NCI-H128 (cell line): ENCODE results near the gene ACTRT2.

Experiments used
- DNase-seq: peaks from one replicate; lab custom pipeline; 2025; ENCODE audit not compliant: unreplicated experiment; lab: John Stamatoyannopoulos, UW

The ACTRT2 gene

DNA sequence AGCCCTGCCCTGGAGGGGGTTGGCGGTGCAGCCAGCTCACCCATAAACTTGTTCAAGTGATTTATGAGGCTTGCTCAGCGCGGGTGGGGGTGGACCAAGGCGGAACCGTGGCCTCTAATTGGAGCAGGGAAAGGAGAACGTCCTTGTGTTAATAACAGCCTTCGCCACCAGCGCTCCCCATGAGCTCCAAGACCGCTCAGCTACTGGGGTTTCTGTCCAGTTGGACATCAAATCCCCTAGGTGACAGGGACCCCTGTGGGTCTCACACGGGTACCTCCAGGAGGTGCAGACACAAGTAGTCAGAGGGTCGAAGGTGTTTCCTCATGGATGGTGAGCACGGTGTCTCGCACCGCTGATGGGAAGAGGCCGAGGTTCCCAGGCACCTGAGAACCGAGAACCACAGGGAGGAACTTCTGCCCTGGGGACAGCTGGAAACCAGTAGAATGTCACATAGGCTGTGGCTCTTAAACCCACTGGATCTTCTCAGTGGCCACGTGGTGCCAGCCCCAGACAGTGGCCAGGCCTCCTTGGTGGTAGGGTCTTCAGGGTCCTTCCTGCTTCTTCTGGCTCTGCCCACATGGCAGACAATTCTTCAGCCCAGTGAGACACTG lies 3.7 kb upstream of the ACTRT2 start:
- no peak for DNase-seq

DNA sequence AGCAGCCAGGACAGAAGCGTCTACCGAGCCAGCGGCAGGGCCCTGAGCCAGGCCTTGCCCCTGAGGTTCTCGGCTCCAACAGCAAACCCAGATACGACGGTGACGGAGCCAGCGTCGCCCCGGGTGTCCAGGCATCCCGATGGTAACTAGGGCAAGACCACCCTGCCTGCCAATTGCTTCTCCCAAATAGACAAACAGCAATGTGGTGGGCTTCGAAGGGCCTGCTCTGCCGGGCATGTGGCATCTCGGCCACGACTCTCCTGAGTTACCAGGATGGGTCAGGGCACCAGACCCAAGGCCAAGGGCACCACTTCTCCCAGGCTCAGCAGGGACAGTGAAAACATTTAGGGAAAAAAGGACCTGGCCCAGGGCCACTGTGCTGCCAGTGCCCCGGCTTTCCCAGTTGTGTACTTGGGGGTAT lies 3.2 kb upstream of the ACTRT2 start:
- no peak for DNase-seq

DNA sequence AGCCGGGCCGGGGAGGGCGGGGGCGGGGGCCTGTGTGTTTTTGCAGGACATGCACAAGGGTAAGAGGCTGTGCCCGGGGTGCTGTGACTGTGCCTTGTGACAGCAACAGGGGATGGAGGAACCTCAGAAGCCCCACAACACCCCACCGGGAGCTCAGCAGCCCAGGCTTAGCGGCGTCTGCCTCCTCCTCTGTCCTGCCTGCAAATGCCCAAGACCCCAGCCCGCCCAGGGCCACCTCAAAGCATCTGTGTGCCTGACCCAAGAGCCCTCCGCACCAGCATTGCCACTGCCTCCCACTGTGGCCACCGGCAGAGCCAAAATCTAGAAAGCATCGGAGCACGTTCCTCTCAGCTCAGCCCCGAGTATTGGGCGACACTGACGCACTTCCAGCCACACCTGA lies 2.7 kb upstream of the ACTRT2 start:
- no peak for DNase-seq

DNA sequence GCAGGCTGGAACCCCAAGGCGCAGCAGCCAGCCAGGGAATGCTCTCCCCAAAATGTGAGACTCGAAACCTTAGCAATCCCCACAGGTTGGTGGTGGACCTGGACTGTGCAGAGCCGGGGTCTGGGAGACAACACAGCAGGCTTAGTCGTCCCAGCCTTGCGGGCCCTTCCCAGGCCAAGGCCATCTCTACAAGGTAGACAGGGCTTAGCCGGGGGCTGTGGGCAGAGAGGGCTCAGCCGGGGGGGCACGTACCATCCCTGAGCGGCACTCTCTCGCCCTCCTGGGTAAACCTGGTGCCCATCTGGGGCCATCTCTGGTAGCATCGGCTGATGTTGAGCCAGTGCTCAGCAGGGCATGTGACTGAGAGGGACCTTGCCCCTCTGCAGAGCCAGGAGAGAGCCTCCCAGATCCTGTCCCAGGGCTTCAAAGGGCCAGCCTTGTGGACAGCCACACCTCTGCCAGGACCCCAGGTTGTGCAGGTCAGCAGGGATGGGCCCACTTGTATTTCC lies 2.2 kb upstream of the ACTRT2 start:
- no peak for DNase-seq

DNA sequence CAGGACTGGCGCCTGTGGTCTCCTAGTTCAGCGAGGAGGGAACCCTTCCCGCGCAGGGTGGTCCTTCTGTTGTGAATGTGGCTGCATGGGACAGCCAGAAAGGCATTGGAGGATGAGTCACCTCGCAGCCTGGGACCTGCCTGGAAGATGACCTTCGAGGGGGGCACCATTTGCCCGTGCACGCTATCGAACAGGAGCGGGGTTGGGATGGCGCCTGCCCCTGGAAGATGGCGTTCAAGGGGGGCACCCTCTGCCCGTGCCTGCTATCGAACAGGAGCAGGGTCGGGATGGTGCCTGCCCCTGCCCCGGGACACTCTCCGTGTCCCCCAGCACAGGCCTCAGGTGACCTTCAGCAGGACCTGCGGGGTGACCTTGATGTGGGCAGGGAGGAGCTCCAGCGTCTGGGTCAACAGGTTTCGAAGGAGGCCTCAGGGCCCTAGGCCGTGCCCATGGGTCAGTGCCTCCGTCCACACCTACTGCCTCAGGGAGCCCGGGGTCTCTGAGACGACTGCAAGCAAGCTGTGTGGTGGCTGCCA lies 1.7 kb upstream of the ACTRT2 start:
- DNase-seq = no peak

DNA sequence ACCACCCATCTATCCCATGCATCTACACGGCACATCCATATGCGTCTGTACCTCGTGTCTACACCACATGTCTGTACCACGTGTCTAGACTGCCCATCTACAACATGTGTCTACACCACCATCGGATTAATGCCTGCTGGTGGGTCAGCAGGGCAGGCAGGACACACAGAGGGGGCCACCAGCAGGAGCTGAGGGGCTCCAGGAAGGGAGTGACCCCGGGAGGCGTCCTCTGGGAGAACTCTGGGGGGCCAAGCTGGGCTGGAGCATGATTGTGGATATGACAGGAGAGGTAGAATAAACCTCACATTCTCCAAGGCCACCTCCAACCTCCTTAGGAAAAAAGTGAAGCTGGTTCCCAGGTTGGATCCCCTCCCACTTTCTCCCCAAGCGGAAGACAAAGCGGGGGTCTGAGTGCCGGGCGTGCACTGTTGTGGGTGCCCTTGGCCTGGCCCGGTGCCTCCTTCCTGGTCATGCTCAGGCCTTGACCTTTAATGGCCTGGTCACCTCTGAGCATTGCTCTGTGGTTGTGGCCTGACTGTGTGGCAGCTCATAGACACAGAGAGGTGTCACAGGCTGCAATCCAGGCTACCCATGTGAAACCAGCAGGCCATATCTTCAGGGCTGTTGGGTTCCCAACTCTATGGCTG lies 881 bp upstream of the ACTRT2 start:
- no peak for DNase-seq

DNA sequence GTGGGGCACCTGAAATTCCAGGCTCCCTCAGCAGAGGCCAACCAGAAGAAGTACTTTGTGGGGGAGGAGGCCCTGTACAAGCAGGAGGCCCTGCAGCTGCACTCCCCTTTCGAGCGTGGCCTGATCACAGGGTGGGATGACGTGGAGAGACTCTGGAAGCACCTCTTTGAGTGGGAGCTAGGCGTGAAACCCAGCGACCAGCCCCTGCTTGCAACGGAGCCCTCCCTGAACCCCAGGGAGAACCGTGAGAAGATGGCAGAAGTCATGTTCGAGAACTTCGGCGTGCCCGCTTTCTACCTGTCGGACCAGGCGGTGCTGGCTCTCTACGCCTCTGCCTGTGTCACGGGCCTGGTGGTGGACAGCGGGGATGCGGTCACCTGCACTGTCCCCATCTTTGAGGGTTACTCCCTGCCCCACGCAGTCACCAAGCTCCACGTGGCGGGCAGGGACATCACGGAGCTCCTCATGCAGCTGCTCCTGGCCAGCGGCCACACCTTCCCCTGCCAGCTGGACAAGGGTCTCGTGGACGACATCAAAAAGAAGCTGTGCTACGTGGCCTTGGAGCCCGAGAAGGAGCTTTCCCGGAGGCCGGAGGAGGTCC lies 634 bp downstream of the ACTRT2 start:
- DNase-seq = no peak

DNA sequence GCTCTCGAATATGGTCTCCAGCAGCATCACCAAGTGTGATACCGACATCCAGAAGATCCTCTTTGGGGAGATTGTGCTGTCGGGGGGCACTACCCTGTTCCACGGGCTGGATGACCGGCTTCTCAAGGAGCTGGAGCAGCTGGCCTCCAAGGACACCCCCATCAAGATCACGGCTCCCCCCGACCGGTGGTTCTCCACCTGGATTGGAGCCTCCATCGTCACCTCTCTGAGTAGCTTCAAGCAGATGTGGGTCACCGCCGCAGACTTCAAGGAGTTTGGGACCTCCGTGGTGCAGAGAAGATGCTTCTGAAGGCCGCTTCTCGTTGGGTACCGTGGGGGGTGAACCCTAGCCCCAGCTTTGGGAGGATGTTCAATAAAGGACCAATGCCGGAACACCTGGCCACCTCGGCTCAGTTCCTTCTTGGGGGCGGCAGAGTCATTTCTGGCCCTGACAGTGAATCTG lies 1.3 kb downstream of the ACTRT2 start:
- DNase-seq = no peak

DNA sequence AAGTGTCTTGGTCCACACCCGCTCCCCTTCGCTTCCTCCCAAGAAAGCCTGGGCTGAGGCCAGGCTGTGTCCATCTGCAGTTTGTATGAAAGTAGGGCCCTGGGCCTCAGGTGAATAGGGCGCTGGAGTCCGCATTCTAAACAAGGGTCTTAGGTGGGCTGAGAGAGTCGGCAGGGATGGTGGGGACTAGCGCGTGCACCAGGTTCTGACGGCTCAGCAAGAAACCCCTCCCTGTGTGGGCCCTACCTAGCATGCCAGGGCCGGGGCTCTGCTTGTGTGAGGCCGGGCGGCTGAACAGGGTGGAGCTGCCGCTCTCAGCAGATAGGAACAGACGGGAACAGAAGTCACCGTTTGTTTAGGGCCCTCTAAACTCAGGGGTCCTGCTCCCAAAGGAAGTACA lies 1.7 kb downstream of the ACTRT2 start:
- no peak for DNase-seq

DNA sequence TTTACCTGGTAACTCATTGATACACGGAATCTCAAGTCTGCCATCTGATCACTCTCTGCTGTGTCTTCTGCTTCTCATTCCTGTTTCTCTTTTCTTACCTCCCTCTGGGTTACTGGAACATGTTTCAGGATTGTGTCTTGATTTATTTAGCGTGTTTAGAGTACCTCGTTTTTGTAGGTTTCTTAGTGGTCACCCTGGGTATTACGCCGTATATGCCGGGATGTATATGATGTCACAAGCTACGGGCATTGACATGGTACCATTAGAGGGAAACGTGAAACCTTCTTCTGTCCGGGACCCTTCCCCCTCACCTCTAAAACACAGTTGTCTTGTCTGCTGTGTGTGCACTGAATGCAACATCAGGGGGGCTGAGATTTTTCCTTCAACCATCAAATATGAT lies 2.8 kb downstream of the ACTRT2 start:
- no peak for DNase-seq

DNA sequence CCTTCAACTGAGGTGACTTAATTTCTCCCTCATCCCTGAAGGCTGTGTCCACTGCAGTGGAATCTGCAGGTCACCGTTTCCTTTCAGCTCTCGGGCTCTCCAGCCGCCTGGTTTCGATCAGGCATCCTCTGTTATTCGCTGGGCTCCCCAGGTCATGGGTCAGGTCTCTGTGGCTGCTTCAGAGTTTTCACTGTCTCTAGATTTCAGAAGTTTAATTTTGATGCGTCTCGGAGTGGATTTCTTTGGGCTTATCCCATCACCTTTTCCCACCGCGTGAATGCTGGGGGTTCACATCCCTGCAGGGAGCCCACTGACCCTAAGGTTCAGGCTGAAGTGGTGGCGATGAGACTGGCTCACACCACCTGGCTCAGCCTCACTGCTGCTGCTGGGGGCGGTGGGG lies 3.3 kb downstream of the ACTRT2 start:
- no peak for DNase-seq

DNA sequence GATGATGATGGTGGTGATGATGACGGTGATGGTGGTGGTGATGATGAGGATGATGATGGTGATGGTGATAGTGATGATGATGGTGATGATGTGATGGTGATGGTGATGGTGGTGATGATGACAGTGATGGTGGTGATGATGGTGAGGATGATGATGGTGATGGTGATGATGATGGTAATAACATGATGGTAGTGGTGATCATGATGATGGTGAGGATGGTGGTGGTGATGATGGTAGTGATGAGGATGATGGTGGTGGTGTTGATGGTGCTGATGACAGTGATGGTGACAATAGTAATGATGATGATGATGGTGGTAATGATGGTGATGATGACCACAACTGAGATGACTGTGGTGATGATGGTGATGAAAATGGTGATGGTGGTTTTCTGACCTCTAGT lies 4.9 kb downstream of the ACTRT2 start:
- no peak for DNase-seq

DNA sequence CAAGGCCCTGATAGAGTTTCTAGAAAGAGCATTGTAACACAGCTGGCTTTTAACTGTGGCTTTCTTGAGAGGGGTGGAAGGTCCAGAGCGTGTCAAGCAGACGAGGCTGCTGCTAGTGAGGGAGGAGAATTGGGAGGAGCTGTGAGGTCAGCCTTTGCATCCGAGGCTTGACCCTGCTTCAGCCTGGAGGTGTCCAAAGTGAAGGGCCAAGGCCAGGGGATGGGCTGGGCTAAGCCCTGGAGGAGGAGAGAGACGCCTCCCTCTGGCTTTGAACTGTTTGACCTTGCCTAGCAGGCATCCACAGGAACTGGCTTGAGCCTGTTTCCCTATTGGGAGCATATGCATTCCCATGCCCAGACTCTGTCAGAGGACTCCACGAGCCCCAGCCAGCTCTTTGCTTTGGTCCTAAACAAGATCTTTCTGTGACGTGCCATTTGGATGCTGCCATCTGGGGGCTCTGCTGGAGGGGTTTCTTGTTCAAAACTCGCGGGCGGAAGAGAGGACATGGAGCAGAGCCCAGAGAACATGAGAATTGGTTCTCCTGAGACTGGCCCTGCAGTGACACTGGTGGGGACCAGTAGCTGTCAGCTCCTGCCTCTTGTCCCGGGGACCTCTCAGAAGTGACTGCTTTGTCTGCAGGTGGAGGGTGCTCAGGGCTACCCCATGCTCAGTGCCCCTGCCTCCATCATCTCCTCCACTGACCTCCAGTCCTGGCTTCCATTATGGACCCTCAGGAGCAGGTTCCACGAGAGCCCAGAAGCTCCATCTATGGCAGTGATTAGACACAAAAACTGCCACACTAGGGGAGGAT lies 5.5 kb downstream of the ACTRT2 start:
- DNase-seq = no peak

DNA sequence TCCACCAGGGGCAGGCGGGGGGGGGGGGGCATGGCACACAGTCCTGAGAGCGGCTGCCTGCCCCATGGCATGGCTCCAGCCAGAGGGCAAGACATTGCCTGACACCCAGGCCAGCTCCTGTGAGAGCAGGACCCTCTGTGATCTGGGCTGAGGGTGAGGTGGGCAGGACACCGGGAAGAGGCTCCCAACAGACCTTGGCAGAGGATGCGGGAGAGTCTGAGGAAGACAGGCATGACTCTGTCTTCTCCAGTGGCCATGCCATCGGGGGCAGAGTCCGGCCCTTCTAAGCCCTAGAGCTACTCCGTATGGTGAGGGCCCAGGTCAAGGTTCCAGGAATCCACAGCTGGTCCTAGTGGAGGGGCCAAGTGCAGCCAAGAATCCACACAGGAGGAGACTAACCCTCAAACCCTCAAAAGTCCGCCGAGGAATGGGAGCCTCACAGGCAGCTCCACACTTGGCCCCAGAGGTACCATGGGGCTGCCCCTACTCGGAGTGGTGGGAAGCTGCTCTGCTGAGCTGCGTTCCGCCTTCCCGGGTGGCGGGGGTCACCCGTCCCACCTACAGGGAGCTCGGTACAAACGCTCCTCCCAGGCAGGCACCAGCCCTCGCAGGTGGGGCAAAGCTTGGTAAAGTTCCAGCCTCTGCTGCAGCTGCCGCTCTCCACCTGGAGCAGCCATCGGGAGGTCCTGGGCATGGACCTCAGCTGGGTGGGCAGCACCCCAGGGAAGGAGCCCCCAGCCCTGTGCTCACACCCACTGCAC lies 6.5 kb downstream of the ACTRT2 start:
- DNase-seq = no peak

DNA sequence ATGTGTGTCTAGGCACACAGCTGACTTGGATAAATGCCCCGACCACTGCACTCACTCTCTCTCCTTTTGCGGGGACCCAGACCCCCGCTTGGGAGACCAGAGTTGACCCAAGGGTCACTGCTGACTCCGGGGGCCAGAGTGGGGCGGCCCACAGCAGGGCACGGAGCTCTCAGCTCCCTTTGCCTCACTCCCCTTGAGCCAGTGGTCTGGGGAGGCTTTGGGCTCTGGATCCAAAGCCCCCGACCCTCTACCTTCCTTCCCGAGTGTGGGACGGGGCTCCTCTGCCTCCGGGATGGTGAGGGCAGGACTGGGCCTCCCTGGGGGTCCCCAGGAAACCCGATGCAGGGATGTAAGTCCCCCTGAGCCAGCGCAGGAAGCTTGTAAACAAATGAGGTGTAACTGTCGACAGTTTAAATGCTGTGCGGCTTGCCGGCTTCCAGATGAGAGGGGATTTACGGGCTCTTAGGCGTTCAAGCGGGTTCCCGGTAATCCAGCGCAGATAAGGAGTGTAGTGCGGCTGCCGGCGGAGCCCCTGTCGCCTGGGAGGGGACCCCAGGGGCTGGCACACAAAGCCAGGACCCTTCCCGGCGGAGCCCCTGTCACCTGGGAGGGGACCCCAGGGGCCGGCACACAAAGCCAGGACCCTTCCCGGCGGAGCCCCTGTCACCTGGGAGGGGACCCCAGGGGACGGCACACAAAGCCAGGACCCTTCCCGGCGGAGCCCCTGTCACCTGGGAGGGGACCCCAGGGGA lies 7.4 kb downstream of the ACTRT2 start:
- DNase-seq = no peak

DNA sequence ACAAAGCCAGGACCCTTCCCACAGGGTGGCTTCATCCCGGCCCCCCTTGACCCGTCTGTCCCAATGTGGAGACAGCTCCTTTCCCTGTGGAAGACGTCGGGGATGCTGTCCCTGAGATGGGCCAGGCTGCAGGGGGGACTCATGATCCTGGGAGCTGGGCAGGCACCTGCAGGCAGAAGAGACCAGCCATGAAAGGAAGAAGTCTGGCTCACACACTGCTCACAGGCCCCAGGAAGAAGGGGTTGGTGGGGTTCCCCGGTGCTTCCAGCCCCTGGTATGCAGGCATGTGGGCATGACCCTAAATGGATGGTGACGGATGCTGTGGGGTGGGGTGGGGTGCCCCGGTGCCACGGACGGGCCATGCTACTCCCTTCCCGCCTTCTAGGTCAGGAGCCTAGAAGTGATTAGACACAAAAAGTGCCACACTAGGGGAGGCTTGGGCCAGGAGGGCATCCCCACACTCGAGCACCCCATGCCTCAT lies 8.3 kb downstream of the ACTRT2 start:
- no peak for DNase-seq

DNA sequence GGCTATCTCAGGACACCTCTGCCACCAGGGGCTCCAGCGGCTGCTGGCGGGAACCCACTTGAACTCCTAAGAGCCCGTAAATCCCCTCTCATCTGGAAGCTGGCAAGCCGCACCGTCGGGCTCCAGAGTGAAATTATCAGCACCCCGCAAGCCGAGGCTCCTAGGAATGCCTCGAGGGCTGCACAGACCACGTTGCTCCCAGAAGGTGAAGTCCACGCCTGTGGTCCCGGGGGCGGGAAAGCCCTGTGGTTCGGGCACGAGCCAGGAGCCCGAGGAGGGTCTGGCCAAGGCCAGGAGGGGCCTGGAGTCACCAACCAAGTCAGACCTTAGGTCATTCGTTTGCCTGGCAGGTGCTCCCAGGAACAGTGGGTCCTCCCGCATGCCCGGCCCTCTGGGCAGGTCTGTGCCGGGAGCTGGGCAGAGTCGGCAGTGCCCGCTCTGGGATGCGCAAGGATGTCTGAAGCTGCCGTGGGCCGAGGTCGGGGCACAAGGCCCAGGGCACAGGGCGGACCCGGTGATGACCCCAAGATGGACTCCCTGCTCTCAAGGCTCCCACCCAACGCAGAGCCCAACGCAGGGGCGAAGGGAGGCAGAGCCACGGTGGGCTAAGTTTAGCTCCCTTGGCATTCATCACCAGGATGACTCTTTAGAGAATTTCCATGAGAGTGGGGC lies 8.9 kb downstream of the ACTRT2 start:
- no peak for DNase-seq

DNA sequence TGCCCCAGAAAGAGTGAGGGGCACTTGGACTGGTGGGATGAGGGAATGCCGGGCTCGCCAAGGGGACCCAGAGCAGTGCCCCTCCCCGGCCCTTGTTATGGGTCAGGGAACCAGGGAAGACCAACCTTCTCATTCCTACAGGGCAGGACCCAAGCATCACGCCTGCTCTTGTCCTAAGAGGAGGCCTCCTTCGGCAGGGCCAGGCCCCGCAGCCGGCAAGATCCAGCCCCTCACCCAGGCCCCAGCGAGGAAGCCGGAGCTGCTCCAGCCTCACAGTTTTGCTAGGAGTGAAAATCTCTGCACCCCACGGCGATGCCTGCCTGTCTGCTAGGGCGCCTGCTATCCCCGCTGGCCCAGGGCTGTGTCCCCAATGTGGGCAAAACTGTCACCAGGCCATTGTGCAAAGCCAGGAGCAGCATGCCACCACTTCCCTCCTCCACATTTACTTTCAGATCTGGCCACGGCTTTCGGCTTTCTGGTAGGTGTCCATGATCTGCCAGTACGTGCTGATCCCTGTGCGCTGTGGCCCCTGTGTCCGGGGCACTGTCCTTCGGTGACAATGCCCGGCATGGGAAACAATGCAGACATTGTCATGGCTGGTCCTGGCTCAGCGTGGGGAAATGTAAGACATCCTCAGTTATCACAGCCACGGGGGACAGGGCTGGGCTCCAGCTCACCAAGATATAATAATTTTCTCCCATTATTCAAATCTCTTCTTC lies 9.6 kb downstream of the ACTRT2 start:
- DNase-seq = no peak
